NCI-H2196 (cell line): ENCODE results near the gene ATP8A2.

ENCODE experiments used
- DNase-seq: peaks from one replicate; lab custom pipeline; 2025; ENCODE audit not compliant: unreplicated experiment; lab: John Stamatoyannopoulos, UW

The ATP8A2 gene

GRCh38 chr13:25608181-25608580, 236.4 kb downstream of the ATP8A2 start:
- DNase-seq: peak; percentile 22

GRCh38 chr13:25616674-25617073, 244.9 kb downstream of the ATP8A2 start:
- no peak for DNase-seq

- no peak for DNase-seq
Observed at GRCh38 chr13:25619897-25620296, 248.1 kb downstream of the ATP8A2 start.

- no peak for DNase-seq
Observed at GRCh38 chr13:25625414-25625813, 253.6 kb downstream of the ATP8A2 start.

GRCh38 chr13:25630329-25630900, 258.6 kb downstream of the ATP8A2 start:
- DNase-seq: no peak

GRCh38 chr13:25632166-25632888, 260.6 kb downstream of the ATP8A2 start:
- no peak for DNase-seq

- no peak for DNase-seq
Observed at GRCh38 chr13:25633093-25633492, 261.3 kb downstream of the ATP8A2 start.

GRCh38 chr13:25645681-25646080, 273.9 kb downstream of the ATP8A2 start:
- no peak for DNase-seq

- DNase-seq: no peak
Observed at GRCh38 chr13:25649001-25649633, 277.3 kb downstream of the ATP8A2 start.

- no peak for DNase-seq
Observed at GRCh38 chr13:25652764-25653163, 281.0 kb downstream of the ATP8A2 start.

GRCh38 chr13:25654322-25654721, 282.5 kb downstream of the ATP8A2 start:
- DNase-seq: no peak

GRCh38 chr13:25657157-25657556, 285.4 kb downstream of the ATP8A2 start:
- DNase-seq: no peak

- peak; percentile 52 for DNase-seq
Observed at GRCh38 chr13:25659091-25659795, 287.5 kb downstream of the ATP8A2 start.

GRCh38 chr13:25660996-25661395, 289.2 kb downstream of the ATP8A2 start:
- DNase-seq: no peak

- no peak for DNase-seq
Observed at GRCh38 chr13:25662516-25662915, 290.7 kb downstream of the ATP8A2 start.

- no peak for DNase-seq
Observed at GRCh38 chr13:25668345-25668744, 296.6 kb downstream of the ATP8A2 start.

- DNase-seq: no peak
Observed at GRCh38 chr13:25673711-25674110, 301.9 kb downstream of the ATP8A2 start.

- DNase-seq: no peak
Observed at GRCh38 chr13:25674371-25674770, 302.6 kb downstream of the ATP8A2 start.

- DNase-seq: no peak
Observed at GRCh38 chr13:25675060-25675459, 303.3 kb downstream of the ATP8A2 start.

GRCh38 chr13:25677956-25678355, 306.2 kb downstream of the ATP8A2 start:
- no peak for DNase-seq

- DNase-seq: no peak
Observed at GRCh38 chr13:25678398-25678797, 306.6 kb downstream of the ATP8A2 start.

GRCh38 chr13:25679159-25679558, 307.4 kb downstream of the ATP8A2 start:
- no peak for DNase-seq
